Glomerular endothelial cell (primary cell): ENCODE results near the gene MERTK. TPM values are rescaled to one million over a fixed set of nuclear protein-coding genes. Genes with fewer than 3 reads are reported as not detected.
"Not testable (repeated sequence)": the region's sequence is repeated elsewhere in the genome, so short reads cannot be mapped to it uniquely, and the experiment has no call there.

ENCODE experiments used
- DNase-seq: peaks from one replicate; pipeline ENCODE4 v3.0.0-alpha.2; 2011; ENCODE audit warnings: low read depth, low spot score; ENCODE audit errors: extremely low read depth
- total RNA-seq: library from RNA; depleted of rRNA; stranded (reverse); fragments of >200 nt; gene quantifications from 2 replicates; pipeline ENCODE4 v1.2.3, GENCODE V29; 2015

The MERTK gene
- total RNA-seq, 1 donor from 2014 or later = 18.8 TPM

DNA sequence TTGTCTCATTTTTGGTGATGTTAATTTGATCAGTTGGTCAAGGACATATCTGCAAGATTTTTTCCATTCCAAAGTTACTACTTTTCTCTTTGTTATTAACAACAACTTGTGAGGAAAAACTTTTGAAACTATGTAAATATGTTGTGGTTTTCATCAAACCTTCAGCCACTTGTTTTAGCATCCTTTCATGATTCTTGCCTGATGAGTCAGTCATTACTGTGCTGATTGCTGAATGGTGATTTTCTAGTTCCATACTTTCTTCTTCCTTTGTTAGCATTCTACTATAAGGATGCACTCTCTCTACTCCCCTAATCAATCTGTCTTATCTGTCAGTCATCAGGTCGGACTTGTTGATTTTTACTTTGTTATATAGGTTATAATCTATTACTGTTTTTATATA, 167.6 kb downstream of the MERTK start:
- DNase-seq = no peak

GRCh38 chr2:112069794-112070193, 171.4 kb downstream of the MERTK start:
- not testable (repeated sequence) for DNase-seq

DNA sequence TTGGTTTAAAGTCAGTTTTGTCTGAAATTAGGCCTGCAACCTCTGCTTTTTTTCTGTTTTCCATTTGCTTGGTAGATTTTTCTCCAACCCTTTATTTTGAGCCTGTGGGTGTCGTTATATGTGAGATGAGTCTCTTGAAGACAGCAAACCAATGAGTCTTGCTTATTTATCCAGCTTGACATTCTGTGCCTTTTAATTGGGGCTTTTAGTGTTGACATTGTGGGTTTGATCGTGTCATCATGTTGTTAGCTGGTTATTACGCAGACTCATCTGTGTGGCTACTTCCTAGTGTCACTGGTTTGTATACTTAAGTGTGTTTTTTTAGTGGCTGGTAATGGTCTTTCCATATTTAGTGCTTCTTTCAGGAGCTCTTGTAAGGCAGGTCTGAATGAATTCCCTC, 175.5 kb downstream of the MERTK start:
- no peak for DNase-seq

DNA sequence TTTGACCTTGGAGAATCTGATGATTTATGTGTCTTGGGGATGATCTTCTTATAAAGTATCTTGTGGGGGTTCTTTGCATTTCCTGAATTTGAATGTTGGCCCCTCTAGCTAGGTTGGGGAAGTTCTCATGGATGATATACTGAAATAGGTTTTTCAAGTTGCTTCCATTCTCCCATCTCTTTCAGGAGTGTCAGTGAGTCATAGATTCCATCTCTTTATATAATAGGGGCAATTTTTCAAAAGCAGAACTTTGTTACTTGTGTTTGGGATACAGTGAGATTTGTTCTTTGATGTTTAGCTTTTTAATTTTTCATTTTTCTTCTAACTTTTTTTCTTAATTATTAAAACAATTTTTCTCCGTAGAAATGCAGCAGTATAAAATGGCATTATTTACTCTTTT, 176.1 kb downstream of the MERTK start:
- DNase-seq = no peak

DNA sequence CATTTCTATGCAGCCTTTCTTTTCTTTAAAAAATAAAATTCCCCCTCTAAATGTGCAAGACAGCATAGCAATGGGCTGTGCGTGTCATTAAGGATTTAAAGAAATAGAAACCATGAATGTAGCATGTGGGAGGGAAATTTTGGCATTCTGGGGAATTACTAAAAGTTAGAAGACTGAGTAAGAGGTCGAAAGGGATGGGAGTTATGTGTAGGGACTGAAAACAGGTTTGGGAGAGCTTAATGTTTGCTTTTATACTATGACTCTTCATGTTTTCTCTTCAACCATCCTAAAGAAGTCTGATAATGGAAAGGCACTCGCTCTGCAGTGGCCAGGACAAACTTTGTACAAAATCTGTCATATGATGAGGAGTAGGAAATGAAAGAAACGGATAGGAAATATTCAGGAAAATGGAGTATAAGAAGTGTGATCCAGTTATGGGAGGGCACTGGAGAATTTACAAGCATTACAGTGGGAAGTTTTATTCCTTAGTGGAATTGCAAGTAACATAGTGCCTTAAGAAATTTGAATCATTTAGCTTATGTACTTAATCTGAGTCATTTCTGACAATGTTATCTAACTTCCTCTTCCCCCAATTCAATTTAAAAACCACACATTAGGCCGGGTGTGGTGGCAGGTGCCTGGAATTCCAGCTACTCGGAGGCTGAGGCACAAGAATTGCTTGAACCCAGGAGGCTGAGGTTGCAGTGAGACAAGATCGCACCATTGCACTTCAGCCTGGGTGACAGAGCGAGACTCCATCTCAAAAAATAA, 177.3 kb downstream of the MERTK start:
- no peak for DNase-seq

- no peak for DNase-seq
Measured at GRCh38 chr2:112077814-112078213, 179.4 kb downstream of the MERTK start.

Other genes with a start within 250 kb of the MERTK start
- 33.0 and 40.8 TPM in 2 replicates for gene ANAPC1, start 14.4 kb upstream of the MERTK start, total RNA-seq
- gene TMEM87B, start 156.7 kb downstream of the MERTK start, total RNA-seq = 23.6 and 27.9 TPM in 2 replicates
- gene FBLN7, start 239.8 kb downstream of the MERTK start, total RNA-seq = 2.2 and 5.8 TPM in 2 replicates